ENCODE results near the gene POU2AF3.

GRCh38 chr11:111320728-111321568 is 22.6 kb downstream of the POU2AF3 start:
- TF ChIP-seq POLR2A (IDR thresholded peaks at IDR 0.05) (no peak), CTCF (IDR thresholded peaks at IDR 0.05) (no peak)
